Stimulated activated CD4-positive, alpha-beta T cell treated with anti-CD3 and anti-CD28 coated beads, Interleukin-4, amount 100 ng/mL, for 1 hour (primary cell): ENCODE results near the gene HPN.
A peak's percentile ranks its signal among the peaks of the same experiment; 100 is the strongest.

Experiments used
- DNase-seq: peaks from one replicate; pipeline ENCODE4 v3.0.0-alpha.2; 2020

Gene HPN

GRCh38 chr19:35108730-35109129 is 67.2 kb downstream of the HPN start:
- DNase-seq, result no peak

DNA sequence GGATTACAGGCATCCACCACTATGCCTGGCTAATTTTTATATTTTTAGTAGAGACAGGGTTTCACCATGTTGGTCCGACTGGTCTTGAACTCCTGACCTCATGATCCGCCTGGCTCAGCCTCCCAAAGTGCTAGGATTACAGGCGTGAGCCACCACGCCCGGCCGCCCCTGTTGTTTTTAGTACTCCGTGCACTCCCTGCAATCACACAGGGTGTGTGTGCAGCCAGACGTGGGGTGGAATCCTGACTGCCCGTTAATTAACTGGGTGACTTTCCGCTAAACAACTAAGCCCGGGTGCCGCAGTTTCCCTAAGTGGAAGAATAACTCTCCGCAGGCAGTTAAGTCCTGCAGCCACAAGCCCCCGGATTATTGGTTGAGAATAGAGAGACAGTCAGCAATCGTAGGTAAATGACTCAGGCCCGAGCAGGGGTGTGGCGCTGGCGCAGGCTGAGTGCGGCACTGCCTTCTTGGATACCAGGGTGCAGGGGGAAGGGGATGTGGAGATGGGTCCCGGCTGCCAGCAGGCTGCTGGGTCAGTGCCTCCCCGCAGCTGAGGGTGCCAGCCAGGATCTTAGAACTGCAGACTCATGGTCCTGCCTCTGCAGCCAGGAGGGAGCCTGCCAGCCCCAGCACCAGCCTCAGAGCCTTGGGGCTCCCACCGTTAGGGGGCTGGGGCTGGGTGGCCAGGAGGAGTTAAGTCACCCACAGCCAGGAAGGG is 68.0 kb downstream of the HPN start:
- no peak for DNase-seq

DNA sequence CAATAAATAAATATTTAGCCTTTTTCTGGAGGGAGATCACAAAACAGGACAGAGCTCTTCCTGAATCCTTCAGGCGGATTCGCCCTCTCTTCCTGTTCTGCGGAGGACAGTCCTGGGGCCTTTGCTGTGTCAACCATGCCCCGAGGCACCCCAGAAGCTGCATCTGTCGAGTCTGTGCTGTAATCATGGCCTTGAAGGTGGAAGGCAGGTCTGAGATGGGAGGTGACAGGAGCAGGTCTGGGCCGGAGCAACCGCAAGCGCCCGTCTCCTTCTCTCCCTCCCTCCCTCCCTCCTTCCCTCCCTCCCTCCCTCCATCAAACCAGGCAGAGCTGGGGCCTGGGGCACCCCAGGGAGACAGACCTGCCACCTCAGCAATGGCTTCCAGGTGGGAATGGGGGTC is 69.5 kb downstream of the HPN start:
- no peak for DNase-seq

GRCh38 chr19:35112995-35113688 is 71.6 kb downstream of the HPN start:
- DNase-seq, result no peak

DNA sequence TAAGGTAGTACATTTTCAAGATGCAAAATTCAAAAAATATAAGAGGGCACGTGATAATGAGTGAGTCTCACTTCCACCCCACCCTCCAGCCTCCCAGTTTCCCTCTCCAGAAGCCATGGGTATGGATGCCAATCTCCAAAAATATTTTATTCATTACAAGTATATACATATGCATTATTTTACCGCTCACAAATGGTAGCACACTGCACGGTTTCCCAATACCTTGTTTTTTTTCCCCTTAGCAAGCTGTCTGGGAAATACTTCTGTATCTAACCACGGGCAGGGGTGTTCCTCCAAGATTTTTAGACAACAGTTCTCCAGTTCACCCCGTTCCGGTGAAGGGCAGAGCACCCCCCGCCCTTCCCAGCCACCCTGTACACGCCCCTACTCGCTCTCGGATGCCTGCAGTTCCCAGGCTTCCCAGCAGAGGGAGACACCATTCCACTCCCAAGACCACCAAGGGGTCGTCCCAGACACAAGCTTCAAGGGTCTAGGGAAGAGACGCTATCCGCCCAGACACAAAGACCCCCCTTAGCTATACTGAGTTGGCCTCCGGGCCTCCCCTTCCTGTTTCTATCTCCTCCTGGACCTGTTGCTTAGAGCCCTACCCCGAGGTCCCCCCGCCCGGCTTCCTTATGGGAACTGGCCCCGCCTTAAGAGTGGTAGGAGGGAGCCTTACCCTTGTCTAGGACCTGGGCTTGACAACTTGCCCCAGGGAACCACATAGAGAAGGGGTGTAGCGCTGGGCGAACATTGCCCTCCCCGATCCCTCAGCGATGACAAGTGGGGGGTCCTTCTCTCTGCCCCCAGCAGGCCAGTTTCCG is 73.0 kb downstream of the HPN start:
- peak; percentile 71 for DNase-seq

DNA sequence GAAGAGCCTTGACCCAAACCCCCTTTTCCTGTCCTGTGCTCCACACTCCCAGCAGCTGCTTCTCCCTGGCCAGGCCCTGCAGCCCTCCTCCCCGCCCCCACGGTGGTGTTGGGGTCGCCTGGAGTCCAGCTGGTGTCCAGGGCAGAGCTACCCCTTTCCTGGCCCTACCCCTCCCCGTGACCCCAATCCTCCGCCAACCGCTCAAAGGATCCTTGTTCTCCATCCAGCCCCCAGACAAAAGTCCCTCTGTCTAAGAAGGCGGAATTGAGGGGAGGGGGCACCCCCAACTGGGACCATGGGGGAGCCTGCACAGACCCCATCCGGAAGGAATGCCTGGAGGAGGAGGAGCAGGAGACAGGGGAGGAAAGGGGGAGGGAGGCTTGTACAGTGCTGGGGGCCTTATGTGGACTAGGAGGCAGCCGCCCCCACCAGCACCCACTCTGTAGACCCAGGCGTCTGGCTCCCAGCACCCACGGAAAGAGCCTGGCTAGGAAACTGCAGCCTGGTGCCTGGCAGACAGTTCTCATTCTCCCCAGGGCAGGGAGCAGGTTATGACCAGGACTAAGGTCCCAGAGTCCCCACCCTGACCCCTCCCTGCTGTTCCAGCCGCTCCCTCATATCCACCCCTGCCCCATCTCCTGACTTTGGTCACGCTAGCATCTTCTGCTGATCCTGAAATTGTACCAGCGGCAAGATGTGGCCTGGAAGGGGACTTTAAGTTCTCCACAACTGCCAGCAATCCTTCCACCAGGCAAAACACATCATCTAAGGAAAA is 73.8 kb downstream of the HPN start, which contains the start of gene FXYD3:
TSS of gene FXYD3 (plus strand) at position 647 of the 775 bp plus-strand sequence. CDS start 3,554 bp downstream, outside the sequence.
- DNase-seq, result no peak
